K562 (cell line): ENCODE data around the gene PRODH2.

Source experiments
- ADNP ChIP-seq: fragments of 200-800 bp; sonication (Bioruptor generic); IDR thresholded peaks from 2 replicates; pipeline ENCODE4 v1.6.1; 2016; ENCODE audit warnings: missing genetic modification characterization, missing compliant biosample characterization
- BRF1 ChIP-seq: IDR thresholded peaks from 3 replicates; pipeline ENCODE4 v1.6.1; 2011; ENCODE audit warnings: borderline replicate concordance, mild to moderate bottlenecking; ENCODE audit not compliant: insufficient read length; ENCODE audit errors: extremely low read depth
- CHD2 ChIP-seq: IDR thresholded peaks from 2 replicates; pipeline ENCODE4 v1.6.1; 2011; ENCODE audit warnings: low read depth, low read length
- MTF1 ChIP-seq: fragments of 250-450 bp; sonication (Bioruptor Pico); IDR thresholded peaks from 2 replicates; pipeline ENCODE4 v1.9.0; 2021; ENCODE audit warnings: moderate library complexity, mild to moderate bottlenecking, inconsistent platforms, borderline replicate concordance
- NR2C2 ChIP-seq, 2 experiments: fragments of 200-800 bp in 1 of 2; sonication (Bioruptor generic) in 1 of 2; sonication (generic) in 1 of 2; formaldehyde crosslinking in 1 of 2; IDR thresholded peaks; 2 replicates each; pipeline versions ENCODE4 v1.6.1 to v1.8.0; 2016 to 2022; ENCODE audit warnings: mild to moderate bottlenecking in 1 of 2, missing compliant biosample characterization in 1 of 2, missing genetic modification characterization in 1 of 2, missing genetic modification reagents in 1 of 2
- SIX5 ChIP-seq, 2 experiments: IDR thresholded peaks; 2 replicates each; pipeline ENCODE4 v1.6.1; 2011; ENCODE audit warnings: low read length in 2 of 2, borderline replicate concordance in 1 of 2, low read depth in 1 of 2, mild to moderate bottlenecking in 1 of 2, moderate library complexity in 1 of 2; ENCODE audit not compliant: insufficient read depth in 1 of 2
- SMAD3 ChIP-seq: fragments of 450-650 bp; formaldehyde crosslinking; conservative IDR thresholded peaks from 2 replicates; pipeline ENCODE4 v1.4.0; 2020; ENCODE audit warnings: mild to moderate bottlenecking
- SP2 ChIP-seq: IDR thresholded peaks from 2 replicates; pipeline ENCODE4 v1.6.1; 2011; ENCODE audit warnings: mild to moderate bottlenecking, low read depth, low read length, moderate library complexity; ENCODE audit not compliant: poor library complexity, severe bottlenecking; ENCODE audit errors: extremely low read depth
- TEAD1 ChIP-seq, 2 experiments: fragments of 450-650 bp in 1 of 2; sonication (generic) in 1 of 2; formaldehyde crosslinking; IDR thresholded peaks; 2 replicates each; pipeline versions ENCODE4 v1.4.0 to v1.8.0; 2020 to 2022; ENCODE audit warnings: mild to moderate bottlenecking in 2 of 2, missing genetic modification reagents in 1 of 2
- ZEB2 ChIP-seq: fragments of 450-650 bp; IDR thresholded peaks from 2 replicates; pipeline ENCODE4 v1.6.1; 2016
- TF ChIP-seq, protein P1 (sequence below), 3 experiments: IDR thresholded peaks in 2 of 3; conservative IDR thresholded peaks in 1 of 3; 2 replicates each; pipeline ENCODE4 v1.5.1; 2011 to 2012; ENCODE audit warnings: low read length in 3 of 3, mild to moderate bottlenecking in 3 of 3, control low read depth in 2 of 3, improper control_type of control experiment in 1 of 3, inconsistent platforms in 1 of 3, low read depth in 1 of 3, mixed read lengths in 1 of 3, moderate library complexity in 1 of 3; ENCODE audit not compliant: insufficient read depth in 2 of 3
- TF ChIP-seq, protein P2 (sequence below): fragments of 450-650 bp; IDR thresholded peaks from 2 replicates; pipeline ENCODE4 v1.6.1; 2016; ENCODE audit warnings: borderline replicate concordance
- TF ChIP-seq, protein P3 (sequence below), 2 experiments: fragments of 450-650 bp in 1 of 2; sonication (generic) in 1 of 2; formaldehyde crosslinking in 1 of 2; IDR thresholded peaks in 1 of 2; conservative IDR thresholded peaks in 1 of 2; 2 replicates each; pipeline versions ENCODE4 v1.6.1 to v1.8.1; 2016 to 2023; ENCODE audit warnings: mild to moderate bottlenecking in 2 of 2, moderate library complexity in 2 of 2, inconsistent platforms in 1 of 2, missing genetic modification reagents in 1 of 2

DNA sequence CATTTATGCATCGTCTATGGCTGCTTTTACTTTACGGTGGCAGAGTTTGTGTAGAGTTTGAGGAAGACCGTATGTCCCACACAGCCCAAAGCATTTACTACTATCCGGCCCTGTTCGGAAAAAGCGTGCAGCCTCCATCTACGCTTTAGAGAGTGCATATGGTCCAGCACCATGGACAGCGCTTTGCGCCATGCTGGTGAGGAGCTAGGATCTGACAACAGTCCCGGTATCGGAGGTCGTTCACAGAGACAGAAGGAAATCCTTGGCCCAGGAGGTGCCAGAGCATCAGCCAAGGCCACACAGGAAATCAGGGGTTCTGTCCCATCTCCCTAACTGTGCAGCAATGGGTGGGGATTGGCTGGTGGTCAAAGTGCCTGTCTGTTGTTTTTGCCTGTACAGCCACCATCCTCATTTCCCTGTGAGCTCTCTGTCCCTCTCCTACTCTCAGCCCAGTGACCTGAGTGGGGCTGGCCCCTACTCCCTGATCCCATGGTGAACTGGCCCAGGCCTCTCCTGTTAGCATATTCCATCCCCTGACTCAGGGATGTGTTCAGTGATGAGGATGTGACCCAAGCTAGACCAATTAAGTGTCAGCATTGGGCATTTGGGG lies 16.2 kb upstream of the PRODH2 start:
- TF ChIP-seq NR2C2 (CRISPR knock-in tag; IDR thresholded peaks at IDR 0.05) (no peak), NR2C2 (tag; IDR thresholded peaks at IDR 0.05) (no peak), TEAD1 (CRISPR knock-in tag; IDR thresholded peaks at IDR 0.05) (peak in 1 of 2 experiments; percentile 77; a peak in 1 of 4 replicates), SP2 (no peak), ZEB2 (no peak), SIX5 (IDR thresholded peaks at IDR 0.05; ENCODE audit: borderline replicate concordance in 1 of 2, insufficient read depth in 1 of 2, low read depth in 1 of 2, low read length in 2 of 2) (no peak), SMAD3 (CRISPR knock-in tag) (no peak), CHD2 (no peak), BRF1 (no peak), ADNP (tag) (no peak), MTF1 (CRISPR knock-in tag) (no peak)
- TF ChIP-seq, protein P1, sequence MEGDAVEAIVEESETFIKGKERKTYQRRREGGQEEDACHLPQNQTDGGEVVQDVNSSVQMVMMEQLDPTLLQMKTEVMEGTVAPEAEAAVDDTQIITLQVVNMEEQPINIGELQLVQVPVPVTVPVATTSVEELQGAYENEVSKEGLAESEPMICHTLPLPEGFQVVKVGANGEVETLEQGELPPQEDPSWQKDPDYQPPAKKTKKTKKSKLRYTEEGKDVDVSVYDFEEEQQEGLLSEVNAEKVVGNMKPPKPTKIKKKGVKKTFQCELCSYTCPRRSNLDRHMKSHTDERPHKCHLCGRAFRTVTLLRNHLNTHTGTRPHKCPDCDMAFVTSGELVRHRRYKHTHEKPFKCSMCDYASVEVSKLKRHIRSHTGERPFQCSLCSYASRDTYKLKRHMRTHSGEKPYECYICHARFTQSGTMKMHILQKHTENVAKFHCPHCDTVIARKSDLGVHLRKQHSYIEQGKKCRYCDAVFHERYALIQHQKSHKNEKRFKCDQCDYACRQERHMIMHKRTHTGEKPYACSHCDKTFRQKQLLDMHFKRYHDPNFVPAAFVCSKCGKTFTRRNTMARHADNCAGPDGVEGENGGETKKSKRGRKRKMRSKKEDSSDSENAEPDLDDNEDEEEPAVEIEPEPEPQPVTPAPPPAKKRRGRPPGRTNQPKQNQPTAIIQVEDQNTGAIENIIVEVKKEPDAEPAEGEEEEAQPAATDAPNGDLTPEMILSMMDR (IDR thresholded peaks at IDR 0.05 in 2 of 3, conservative IDR thresholded peaks at IDR 0.05 in 1 of 3; ENCODE audit: insufficient read depth in 2 of 3, low read depth in 1 of 3, low read length in 3 of 3): no peak
- TF ChIP-seq, protein P2, sequence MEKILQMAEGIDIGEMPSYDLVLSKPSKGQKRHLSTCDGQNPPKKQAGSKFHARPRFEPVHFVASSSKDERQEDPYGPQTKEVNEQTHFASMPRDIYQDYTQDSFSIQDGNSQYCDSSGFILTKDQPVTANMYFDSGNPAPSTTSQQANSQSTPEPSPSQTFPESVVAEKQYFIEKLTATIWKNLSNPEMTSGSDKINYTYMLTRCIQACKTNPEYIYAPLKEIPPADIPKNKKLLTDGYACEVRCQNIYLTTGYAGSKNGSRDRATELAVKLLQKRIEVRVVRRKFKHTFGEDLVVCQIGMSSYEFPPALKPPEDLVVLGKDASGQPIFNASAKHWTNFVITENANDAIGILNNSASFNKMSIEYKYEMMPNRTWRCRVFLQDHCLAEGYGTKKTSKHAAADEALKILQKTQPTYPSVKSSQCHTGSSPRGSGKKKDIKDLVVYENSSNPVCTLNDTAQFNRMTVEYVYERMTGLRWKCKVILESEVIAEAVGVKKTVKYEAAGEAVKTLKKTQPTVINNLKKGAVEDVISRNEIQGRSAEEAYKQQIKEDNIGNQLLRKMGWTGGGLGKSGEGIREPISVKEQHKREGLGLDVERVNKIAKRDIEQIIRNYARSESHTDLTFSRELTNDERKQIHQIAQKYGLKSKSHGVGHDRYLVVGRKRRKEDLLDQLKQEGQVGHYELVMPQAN: peak; percentile 66; the same call in 1 of the 2 replicates
- TF ChIP-seq, protein P3, sequence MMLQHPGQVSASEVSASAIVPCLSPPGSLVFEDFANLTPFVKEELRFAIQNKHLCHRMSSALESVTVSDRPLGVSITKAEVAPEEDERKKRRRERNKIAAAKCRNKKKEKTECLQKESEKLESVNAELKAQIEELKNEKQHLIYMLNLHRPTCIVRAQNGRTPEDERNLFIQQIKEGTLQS (IDR thresholded peaks at IDR 0.05): no peak
- TF ChIP-seq, protein P3 (CRISPR knock-in tag; conservative IDR thresholded peaks at IDR 0.05): no peak
